Loucy (cell line): Measurements from ENCODE around the gene DTWD1.
"Not testable (repeated sequence)": the region's sequence is repeated elsewhere in the genome, so short reads cannot be mapped to it uniquely, and the experiment has no call there.

Experiments
- H2AFZ ChIP-seq: fragments of 200-600 bp; sonication (generic); 2 replicates; pipeline ENCODE4 v1.6.0; 2016; ENCODE audit warnings: antibody characterized with exemption, mild to moderate bottlenecking, low read length, moderate library complexity
- H3F3A ChIP-seq: fragments of 200-600 bp; 2 replicates; pipeline ENCODE4 v1.6.0; 2016; ENCODE audit warnings: antibody characterized with exemption, low read depth, mild to moderate bottlenecking
- H3K27me3 ChIP-seq: fragments of 200-600 bp; sonication (generic); 2 replicates; pipeline ENCODE4 v1.6.1; 2014; ENCODE audit warnings: low read length, mild to moderate bottlenecking; ENCODE audit not compliant: insufficient read depth, poor library complexity, severe bottlenecking
- H3K36me3 ChIP-seq: fragments of 200-600 bp; sonication (generic); 2 replicates; pipeline ENCODE4 v1.6.1; 2016; ENCODE audit warnings: low read length; ENCODE audit not compliant: insufficient read depth
- H3K4me1 ChIP-seq: fragments of 200-600 bp; sonication (generic); 2 replicates; pipeline ENCODE4 v1.5.1; 2014; ENCODE audit warnings: low read length, mild to moderate bottlenecking; ENCODE audit not compliant: insufficient read depth, poor library complexity, severe bottlenecking
- H3K4me2 ChIP-seq: fragments of 200-600 bp; sonication (generic); 2 replicates; pipeline ENCODE4 v1.6.0; 2014; ENCODE audit warnings: antibody characterized with exemption, low read length, low read depth, mild to moderate bottlenecking; ENCODE audit not compliant: poor library complexity, severe bottlenecking
- H3K4me3 ChIP-seq: fragments of 200-600 bp; sonication (generic); 2 replicates; pipeline ENCODE4 v1.5.1; 2014; ENCODE audit warnings: low read length, mild to moderate bottlenecking, mixed read lengths; ENCODE audit not compliant: poor library complexity, severe bottlenecking
- H3K79me2 ChIP-seq: fragments of 200-600 bp; sonication (generic); 2 replicates; pipeline ENCODE4 v1.6.1; 2014; ENCODE audit warnings: low read length; ENCODE audit not compliant: insufficient read depth
- H3K9ac ChIP-seq: fragments of 200-600 bp; sonication (generic); 2 replicates; pipeline ENCODE4 v1.6.0; 2014; ENCODE audit warnings: mild to moderate bottlenecking, low read depth, low read length, moderate library complexity; ENCODE audit not compliant: poor library complexity, severe bottlenecking
- H3K9me2 ChIP-seq: fragments of 200-600 bp; sonication (generic); replicated peaks from 2 replicates; pipeline ENCODE4 v1.6.1; 2016; ENCODE audit warnings: low read depth, low read length, mixed read lengths
- H3K9me3 ChIP-seq: fragments of 200-600 bp; sonication (generic); 2 replicates; pipeline ENCODE4 v1.6.1; 2014; ENCODE audit warnings: mild to moderate bottlenecking, antibody characterized with exemption, low read length, low read depth; ENCODE audit not compliant: insufficient read depth
- H4K20me1 ChIP-seq: fragments of 200-600 bp; sonication (generic); 2 replicates; pipeline ENCODE4 v1.6.0; 2014; ENCODE audit warnings: antibody characterized with exemption, low read length, mild to moderate bottlenecking; ENCODE audit not compliant: insufficient read depth, poor library complexity, severe bottlenecking
- CTCF ChIP-seq: fragments of 200-600 bp; sonication (generic); conservative IDR thresholded peaks from 2 replicates; pipeline ENCODE4 v1.5.1; 2014; ENCODE audit warnings: mild to moderate bottlenecking, antibody characterized with exemption, low read length
- EZH2phosphoT487 ChIP-seq: fragments of 200-600 bp; IDR thresholded peaks from 2 replicates; pipeline ENCODE4 v1.6.1; 2018; ENCODE audit warnings: antibody characterized with exemption, mild to moderate bottlenecking, moderate library complexity, borderline replicate concordance

Gene DTWD1

GRCh38 chr15:49697121-49697520 is 76.3 kb downstream of the DTWD1 start:
- TF ChIP-seq EZH2phosphoT487 (no peak), CTCF (no peak)
- H3F3A ChIP-seq: no peaks in the 10 kb centered on the region
- no peak overlapping the region for H3K4me2 ChIP-seq
- no peaks in the 10 kb centered on the region for H3K9me2 ChIP-seq
- H3K36me3 ChIP-seq: no peaks in the 10 kb centered on the region
- H3K9ac ChIP-seq: no peak overlapping the region
- H3K4me1 ChIP-seq: no peaks in the 10 kb centered on the region
- no peaks in the 10 kb centered on the region for H3K27me3 ChIP-seq
- H4K20me1 ChIP-seq: no peaks in the 10 kb centered on the region
- H3K4me3 ChIP-seq: no peak overlapping the region
- H2AFZ ChIP-seq: no peak overlapping the region
- H3K79me2 ChIP-seq: no peaks in the 10 kb centered on the region
- H3K9me3 ChIP-seq: no peaks in the 10 kb centered on the region

GRCh38 chr15:49702982-49703381 is 82.1 kb downstream of the DTWD1 start:
- H3K9me3 ChIP-seq, H3K4me3 ChIP-seq, H4K20me1 ChIP-seq, H3K4me2 ChIP-seq, H3F3A ChIP-seq, H3K4me1 ChIP-seq, H3K27me3 ChIP-seq, H3K79me2 ChIP-seq, H3K9ac ChIP-seq, H2AFZ ChIP-seq, H3K9me2 ChIP-seq, H3K36me3 ChIP-seq: not testable (repeated sequence)
